ENCODE data around the gene SYCP1. TPM values are rescaled to one million over a fixed set of nuclear protein-coding genes. Genes with fewer than 3 reads are reported as not detected.
"Not testable (repeated sequence)": the region's sequence is repeated elsewhere in the genome, so short reads cannot be mapped to it uniquely, and the experiment has no call there.

SYCP1 gene, protein sequence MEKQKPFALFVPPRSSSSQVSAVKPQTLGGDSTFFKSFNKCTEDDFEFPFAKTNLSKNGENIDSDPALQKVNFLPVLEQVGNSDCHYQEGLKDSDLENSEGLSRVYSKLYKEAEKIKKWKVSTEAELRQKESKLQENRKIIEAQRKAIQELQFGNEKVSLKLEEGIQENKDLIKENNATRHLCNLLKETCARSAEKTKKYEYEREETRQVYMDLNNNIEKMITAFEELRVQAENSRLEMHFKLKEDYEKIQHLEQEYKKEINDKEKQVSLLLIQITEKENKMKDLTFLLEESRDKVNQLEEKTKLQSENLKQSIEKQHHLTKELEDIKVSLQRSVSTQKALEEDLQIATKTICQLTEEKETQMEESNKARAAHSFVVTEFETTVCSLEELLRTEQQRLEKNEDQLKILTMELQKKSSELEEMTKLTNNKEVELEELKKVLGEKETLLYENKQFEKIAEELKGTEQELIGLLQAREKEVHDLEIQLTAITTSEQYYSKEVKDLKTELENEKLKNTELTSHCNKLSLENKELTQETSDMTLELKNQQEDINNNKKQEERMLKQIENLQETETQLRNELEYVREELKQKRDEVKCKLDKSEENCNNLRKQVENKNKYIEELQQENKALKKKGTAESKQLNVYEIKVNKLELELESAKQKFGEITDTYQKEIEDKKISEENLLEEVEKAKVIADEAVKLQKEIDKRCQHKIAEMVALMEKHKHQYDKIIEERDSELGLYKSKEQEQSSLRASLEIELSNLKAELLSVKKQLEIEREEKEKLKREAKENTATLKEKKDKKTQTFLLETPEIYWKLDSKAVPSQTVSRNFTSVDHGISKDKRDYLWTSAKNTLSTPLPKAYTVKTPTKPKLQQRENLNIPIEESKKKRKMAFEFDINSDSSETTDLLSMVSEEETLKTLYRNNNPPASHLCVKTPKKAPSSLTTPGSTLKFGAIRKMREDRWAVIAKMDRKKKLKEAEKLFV
- not detected for total RNA-seq

DNA sequence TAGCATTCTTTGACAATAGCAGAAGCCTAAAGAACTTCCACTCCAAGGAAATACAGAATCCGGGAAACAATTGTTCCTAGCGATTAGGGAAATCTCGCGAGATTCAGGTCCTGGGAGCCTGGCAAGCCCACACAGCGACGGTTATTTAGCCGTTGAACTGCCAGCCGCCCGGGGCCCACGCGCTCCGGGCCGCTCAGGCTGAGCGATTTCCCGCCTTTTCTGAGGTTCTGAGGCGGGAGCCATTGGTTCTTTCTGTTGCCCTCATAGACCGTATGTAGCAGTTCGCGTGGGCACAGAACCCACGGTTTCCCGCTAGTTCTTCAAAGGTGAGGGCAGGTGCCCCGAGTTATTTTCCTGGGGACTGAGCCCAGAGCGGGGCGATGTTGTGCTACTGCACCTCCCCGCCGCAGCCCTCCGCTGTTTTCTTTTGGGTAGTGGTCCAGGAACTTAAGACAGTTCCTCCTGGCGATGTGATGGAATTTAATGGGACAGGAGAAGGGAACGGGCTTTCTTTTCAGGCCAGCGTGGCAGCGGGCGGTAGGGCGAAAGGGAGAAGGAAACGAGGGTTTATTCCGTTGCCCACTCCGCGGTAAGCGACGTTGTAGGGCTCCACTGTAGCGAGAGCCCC is at the start of gene SYCP1:
Gene SYCP1 (plus strand): TSS at position 171 of the 628 bp plus-strand sequence. CDS start 602 bp downstream, outside the sequence.
- POLR2A ChIA-PET, result no interaction called here
- CTCF ChIA-PET, result no interaction called here

DNA sequence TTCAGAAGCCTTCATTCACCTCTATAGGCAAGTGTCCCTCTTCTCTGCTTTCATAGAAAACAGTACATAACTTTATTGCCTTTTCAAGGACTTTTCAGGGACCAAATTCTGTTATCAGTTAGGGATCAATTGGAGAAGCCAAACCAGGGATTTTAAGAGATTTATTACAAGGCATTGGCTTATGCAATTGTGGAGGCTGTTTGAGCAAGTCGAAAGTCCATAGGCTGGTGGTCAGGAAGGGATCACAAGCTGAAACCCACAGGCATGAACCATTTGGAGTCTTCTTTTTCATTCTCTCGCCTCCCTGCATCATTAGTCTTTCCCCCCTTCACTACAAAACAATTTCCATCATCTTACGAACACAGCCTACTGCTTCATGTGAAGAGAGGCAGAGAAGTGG is 34.8 kb upstream of the SYCP1 start:
- ChIA-PET CTCF (no interaction called here), POLR2A (no interaction called here)

DNA sequence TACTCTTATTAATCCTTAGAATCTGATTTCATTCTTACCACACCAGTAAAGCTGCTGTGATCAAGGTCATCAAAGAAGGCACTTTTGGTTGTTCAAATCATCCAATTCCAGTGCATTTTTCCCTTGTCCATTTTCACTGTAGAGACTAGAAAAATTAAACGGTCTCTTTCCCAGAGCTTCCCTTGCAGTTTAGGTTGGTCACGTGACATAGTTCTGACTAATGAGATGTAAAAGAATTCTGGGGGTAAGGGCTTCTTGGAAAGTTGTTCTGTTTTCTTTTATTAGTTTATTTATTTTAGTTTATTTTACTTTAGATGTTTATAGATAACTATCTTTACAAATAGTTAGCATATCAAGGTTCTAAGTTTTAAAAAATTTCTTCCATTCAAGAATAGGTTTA is 34.3 kb upstream of the SYCP1 start:
- ChIA-PET POLR2A (no interaction called here), CTCF (no interaction called here)

DNA sequence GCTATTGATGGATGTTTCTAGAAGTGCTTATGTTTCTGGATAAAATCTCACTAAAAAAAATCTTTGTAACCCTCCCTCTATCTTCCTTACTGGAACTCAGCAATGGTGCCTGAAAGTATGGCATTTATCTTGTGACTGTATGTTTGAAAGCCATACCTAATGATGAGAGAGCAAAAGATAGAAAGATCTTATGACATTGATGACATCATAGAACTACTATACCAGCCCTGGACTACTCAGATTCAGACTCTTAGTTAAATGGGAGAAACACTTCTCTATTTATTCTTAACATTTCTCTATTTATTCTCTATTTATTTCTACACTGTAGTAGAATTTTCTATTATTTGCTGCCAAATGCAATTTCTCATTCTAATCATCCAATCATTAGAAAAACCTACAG is 32.7 kb upstream of the SYCP1 start:
- POLR2A ChIA-PET, result no interaction called here
- CTCF ChIA-PET, result interaction anchor here (0.5 kb wide), 1 partner anchor 798 kb away, joined by 3 read pairs; no protein-coding TSS in a partner anchor

DNA sequence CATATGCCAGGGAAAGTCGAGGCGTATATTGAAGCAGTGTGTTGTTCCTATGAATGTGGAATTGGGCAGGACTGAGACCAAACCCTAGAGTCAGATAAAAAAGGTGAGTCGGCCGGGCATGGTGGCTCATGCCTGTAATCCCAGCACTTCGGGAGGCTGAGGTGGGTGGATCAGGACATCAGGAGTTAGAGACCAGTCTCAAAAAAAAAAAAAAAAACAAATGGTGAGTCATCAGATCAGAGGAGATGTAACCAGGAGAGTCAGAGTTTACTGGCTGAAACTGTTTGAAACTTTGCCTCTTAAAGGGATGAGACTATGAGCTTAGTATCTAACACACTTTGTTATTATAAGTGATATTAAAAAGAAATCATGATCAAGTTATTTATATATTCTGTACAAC is 26.4 kb upstream of the SYCP1 start:
- ChIA-PET POLR2A (no interaction called here), CTCF (no interaction called here)

DNA sequence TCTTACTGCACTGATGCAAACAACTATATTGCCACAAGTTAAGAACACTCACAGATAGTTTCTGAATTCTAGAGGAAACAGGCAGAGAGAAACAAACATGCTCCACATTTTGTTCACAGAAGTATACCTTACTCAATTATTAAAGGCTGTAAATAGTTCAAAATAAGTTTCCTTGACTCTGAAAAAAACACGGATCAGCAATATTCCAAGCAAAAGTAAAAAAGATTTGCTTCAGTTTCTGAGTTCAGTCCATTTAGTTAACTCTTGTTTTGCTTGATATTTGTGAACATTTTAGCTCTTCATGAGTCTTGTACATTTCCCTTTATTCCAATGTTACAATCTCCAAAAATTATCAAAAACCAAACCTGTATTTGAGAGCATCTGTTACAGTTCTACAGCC is 24.6 kb upstream of the SYCP1 start:
- POLR2A ChIA-PET, CTCF ChIA-PET: not testable (repeated sequence)

DNA sequence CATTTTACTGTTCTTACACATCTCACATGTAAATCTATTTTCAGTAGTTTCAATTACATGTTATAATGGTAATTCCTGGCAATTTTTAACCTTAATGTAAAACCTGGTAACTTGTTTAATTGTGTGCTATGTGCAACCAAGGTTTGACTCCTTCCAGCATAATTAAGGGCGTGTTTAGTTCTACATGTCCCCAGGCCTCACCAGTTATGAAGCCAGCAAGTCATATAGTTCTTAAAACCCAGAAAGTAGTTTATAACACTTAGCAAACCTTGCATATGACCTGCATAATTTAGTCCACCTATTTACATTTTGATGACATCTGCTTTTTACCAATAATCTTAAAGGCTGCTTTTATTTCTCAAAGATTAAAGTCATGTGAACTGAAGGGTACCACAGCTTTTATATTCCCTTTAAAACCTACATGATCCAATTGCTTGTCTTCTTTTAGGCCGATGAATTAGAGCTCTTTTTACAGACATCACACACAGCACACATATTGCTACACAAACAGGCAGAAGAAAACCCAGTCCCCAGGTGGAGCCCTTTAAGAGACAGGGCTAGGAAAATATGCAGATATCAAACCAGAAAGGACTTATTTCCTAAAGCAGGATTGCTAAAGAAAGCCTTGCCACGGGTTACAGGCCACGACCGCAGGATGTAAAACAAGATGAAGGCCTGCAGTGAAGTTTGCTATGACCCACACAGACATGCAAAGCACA is 23.2 kb upstream of the SYCP1 start:
- ChIA-PET CTCF (no interaction called here), POLR2A (no interaction called here)

DNA sequence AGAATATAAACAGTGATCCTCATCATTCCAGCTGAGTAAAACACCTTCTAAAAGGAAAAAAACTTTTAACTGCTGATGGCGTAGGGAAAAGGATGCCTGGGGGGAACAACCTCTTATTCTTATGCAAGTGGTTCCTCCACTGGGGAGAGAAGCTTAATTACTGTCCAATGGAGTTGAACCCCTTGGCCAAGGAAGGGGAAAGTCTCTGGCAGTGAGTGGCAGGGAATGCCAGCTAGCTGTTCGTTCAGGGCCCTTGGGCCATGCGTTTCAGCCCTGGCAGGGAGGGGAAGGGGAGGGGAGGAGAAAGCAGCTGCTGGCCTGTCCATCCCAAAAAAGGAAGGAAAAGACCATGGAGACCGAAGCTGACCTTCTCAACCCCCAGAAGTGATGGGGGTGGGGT is 22.6 kb upstream of the SYCP1 start:
- ChIA-PET CTCF (no interaction called here), POLR2A (no interaction called here)

DNA sequence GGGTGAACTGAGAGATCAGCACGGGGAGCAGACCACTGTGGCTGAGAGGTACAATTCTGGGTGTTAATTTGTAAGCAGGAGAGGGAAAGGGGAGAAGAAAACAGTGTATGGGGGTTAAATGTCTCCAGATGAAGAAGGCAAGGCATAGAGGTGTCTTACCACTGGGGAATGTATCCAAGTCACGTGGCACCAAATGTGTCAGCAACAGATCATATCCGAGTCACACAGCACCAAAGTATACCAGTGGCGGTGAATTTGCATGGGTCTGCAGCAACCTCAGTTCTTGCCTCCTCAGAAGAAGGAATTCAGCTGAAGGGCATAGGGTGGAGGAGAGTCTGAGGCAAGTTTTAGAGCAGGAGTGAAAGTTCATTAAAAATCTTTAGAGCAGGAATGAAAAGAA is 21.2 kb upstream of the SYCP1 start:
- CTCF ChIA-PET, result no interaction called here

DNA sequence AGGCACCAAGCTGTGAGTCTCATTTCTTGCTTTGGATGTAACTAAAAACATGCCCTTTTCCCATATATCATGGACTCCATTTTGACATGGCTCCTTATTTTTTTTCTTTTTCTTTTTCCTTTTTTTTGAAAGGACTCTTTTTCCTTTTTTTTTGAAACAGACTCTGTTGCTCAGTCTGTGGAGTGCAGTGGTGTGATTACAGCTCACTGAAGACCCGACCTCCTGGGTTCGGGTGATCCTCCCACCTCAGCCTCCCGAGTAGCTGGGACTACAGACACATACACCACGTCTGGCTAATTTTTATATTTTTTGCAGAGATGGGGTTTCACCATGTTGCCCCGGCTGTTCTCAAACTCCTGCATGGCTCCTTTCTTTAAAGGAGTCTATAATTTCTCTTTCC is 10.4 kb upstream of the SYCP1 start:
- ChIA-PET POLR2A (no interaction called here), CTCF (no interaction called here)

More for the DNA sequence above, 21.2 kb upstream of the SYCP1 start:
- POLR2A ChIA-PET, result no interaction called here

DNA sequence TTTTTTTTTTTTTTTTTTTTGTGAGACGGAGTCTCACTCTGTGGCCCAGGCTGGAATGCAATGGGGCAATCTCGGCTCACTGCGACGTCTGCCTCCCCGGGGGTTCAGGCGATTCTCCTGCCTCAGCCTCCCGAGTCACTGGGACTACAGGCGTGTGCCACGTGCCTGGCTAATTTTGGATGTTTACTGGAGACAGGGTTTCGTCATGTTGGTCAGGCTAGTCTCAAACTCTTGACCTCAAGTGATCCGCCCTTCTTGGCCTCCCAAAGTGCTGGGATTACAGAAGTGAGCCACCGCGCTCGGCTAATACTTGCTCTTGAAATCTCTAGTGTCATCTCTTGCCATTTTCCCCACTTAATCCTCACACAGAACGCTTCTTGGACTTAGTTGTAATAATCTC is 1.1 kb upstream of the SYCP1 start:
- POLR2A ChIA-PET, result no interaction called here
- CTCF ChIA-PET, result no interaction called here

DNA sequence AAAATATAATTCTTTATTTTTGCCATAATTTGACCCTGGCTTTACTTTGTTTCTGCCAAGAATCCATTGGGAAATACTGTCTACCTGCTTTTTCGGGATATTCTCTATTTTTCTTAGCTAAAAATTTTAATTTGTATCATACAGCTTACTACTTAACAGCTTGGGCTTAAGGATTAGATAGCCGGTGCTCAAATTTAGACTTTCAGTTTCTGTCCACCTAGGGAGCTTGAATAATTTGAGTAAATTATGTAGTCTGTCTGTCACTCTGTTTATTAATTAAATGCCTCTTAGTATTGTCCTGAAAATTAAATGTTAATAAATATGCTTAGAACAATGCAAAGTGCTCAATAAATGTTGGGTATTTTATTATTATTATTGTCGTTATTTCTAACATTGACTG is 6.7 kb downstream of the SYCP1 start:
- ChIA-PET CTCF (no interaction called here), POLR2A (no interaction called here)

DNA sequence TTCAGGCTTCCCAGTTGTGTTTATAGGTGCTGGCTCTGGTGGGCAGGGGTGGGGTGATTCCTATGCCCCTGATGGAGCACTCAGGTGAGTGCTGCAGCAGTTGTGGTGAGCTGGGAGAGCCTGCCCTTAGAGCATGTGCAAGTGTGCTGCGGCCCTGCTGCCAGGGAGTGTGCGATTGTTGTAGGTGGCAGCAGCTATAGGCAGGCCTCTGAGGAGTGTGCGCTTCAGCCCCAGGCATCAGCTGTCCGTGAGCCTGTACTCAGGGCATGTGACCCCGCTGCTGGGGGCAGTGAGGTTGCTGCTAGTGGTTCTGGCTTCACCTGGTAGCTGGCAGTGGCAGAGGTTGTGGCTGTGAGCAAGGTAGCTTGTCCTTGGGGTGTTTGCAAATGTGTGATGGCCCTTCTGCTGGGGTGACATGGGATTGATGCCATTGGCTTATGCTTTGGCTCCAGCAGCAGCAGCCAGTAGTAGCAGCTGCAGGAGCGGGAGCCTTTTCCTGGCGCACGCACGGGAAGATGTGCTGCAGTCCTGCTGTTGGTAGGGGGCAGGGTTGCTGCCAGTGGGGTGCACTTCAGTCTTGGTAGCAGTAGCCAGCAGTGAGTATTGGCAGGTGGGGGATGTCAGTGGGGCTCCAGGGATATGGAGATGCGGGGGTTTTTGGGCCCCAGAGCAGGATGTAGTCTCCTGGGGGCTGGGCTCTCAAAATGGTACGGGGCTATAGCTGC is 37.7 kb downstream of the SYCP1 start:
- CTCF ChIA-PET, result no interaction called here
- POLR2A ChIA-PET, result no interaction called here

DNA sequence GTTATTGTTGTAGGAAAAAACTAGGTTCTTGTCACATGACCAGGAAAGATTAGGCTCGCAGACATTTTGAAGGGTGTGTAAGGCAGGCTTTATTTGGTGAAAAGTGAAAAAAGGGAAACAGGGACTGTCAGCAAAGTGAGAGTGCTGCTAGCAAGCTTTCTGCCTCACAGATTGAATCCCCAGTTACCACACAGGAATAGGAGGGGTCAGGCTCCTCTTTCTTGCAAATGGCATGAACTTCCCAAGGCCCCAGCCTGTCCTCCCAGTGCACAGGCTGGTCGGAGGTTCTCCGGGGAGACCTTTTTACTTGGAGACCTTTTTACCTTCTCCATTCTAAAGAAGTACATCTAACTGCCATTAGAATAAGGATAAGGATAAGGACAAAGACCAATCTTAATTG is 42.1 kb downstream of the SYCP1 start:
- CTCF ChIA-PET, result no interaction called here
- POLR2A ChIA-PET, result no interaction called here

DNA sequence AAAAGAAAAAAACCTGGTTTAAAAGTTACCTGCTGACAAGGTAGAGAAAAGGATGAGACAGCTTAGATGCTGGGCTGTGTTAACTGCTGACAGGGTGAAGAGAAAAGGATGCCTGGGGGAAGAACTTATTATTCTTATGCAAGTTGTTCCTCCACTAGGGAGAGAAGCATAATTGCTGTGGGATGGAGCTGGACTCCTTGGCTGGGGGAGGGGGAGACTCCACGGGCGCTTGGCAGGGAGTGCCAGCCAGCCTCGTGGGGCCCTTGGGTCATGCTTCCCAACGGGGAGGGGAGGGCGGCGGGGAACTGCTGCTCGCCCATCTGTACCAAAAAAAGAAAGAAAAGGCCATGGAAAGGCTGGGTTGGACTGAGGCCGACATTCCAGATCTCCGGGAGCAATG is 47.2 kb downstream of the SYCP1 start:
- ChIA-PET CTCF (no interaction called here), POLR2A (no interaction called here)

DNA sequence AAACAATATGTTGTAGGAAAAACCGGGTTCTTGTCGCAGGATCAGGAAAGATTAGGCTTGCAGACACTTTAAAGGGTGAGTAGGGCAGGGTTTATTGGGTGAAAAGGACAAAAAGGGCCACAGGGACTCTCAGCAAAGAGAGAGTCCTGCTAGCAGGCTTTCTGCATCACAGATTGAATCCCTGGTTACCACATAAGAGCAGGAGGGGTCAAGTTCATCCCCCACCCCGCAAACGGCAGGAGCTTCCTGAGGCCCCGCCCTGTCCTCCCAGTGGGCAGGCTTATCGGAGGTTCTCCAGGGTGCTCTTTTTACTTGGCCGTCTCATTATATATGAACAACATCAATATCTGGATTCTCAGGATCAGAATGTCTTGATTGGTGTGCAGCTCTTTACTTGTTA is 47.7 kb downstream of the SYCP1 start:
- ChIA-PET POLR2A (no interaction called here), CTCF (no interaction called here)

DNA sequence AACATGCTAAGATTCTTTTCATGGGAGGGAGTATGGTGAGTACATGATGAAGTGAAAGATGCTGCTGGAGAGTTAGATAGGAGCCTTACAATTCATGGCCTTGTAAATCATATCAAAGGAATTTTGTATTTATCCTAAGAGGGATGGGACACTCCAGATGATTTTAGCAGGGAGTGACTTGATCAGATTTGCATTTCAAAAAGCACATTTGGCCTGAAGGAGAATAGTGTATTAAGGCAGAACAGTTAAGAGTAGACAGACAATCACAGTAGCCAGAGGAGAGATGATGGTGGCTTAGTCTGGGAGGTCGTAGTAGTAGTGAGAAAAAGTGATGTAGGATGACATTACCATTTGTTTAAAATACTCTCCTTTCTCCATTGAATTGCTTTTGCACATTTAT is 48.8 kb downstream of the SYCP1 start:
- ChIA-PET POLR2A (no interaction called here), CTCF (no interaction called here)

DNA sequence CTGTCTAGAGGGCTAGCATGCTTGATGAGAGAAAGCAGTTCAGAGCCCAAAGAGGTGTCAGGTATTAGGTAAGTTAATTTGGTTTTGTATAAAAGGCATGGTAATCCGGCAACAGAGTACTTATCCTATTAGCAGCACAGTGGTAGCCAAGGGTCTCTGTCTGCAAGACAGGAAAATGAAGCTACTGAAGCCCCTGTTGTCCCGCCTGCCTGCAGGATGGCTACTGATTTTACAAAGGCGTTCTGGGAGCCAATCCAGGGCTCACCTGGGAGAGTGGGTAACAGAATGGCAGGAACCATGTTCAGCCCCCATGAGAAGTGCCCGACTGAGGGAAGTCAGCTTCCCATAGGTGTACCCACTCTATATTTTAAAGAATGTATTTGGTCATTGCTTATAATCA is 61.1 kb downstream of the SYCP1 start:
- CTCF ChIA-PET, POLR2A ChIA-PET: not testable (repeated sequence)

DNA sequence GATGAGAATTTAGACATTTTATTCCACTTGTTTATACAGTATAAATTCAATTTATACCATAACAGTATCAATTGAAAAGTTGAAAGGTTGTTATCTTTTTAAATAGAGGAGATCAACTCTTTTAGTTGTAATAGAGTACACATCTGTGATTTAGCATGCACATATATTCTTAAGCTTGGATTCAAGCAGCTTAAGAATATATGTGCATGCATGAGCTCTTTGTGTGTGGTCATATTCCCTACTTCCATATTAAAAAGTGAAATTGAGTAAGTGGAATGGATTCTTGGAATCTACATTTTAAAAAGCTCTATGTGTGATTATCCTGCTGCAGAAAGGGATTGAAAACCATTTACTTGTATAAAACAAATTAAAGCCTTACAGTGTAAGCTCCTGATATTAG is 71.9 kb downstream of the SYCP1 start:
- ChIA-PET POLR2A (no interaction called here), CTCF (no interaction called here)

DNA sequence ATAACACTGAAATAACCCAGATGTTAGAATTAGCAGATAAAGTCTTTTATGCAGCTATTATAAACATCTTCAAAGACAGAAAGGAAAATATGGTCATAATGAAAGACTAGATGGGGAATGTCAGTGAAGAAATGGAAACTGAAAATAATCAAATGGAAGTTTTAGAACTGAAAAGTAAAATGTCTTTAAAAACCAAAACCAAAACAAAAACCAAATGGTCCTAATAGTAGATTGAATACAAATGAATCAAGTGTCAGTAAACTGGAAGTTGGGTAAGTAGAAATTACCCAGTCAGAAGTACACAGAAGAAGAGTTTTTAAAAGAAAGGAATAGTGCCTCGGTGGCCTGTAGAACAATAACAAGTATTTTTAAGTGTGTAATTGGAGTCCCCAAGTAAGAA is 72.7 kb downstream of the SYCP1 start:
- POLR2A ChIA-PET, result no interaction called here
- CTCF ChIA-PET, result no interaction called here
